K562 (cell line): Measurements from ENCODE around the gene MOB4. TPM values are rescaled to one million over a fixed set of nuclear protein-coding genes. Genes with fewer than 3 reads are reported as not detected.

ENCODE experiments used
- ATF4 ChIP-seq: fragments of 450-650 bp; formaldehyde crosslinking; IDR thresholded peaks from 2 replicates; pipeline ENCODE4 v1.4.0; 2022; ENCODE audit warnings: mild to moderate bottlenecking, moderate library complexity
- BACH1 ChIP-seq: fragments of 200-800 bp; sonication (Bioruptor generic); IDR thresholded peaks from 2 replicates; pipeline ENCODE4 v1.6.1; 2016; ENCODE audit warnings: missing genetic modification characterization, missing compliant biosample characterization
- BCL6 ChIP-seq: fragments of 250-450 bp; sonication (Bioruptor Pico); IDR thresholded peaks from 2 replicates; pipeline ENCODE4 v1.4.0; 2020
- CBX8 ChIP-seq: fragments of 200-600 bp; sonication (generic); IDR thresholded peaks from 2 replicates; pipeline ENCODE4 v1.6.1; 2012; ENCODE audit warnings: borderline replicate concordance, mixed run types, low read depth, mild to moderate bottlenecking, moderate library complexity, mixed read lengths, low read length, control low read depth, inconsistent platforms; ENCODE audit not compliant: poor library complexity, severe bottlenecking; ENCODE audit errors: extremely low read depth
- E4F1 ChIP-seq: fragments of 250-450 bp; sonication (Bioruptor Pico); IDR thresholded peaks from 2 replicates; pipeline ENCODE4 v1.5.0; 2021; ENCODE audit warnings: mild to moderate bottlenecking, borderline replicate concordance
- HMGN3 ChIP-seq: IDR thresholded peaks from 2 replicates; pipeline ENCODE4 v1.6.1; 2011; ENCODE audit warnings: borderline replicate concordance, low read depth, mild to moderate bottlenecking, mixed read lengths, low read length; ENCODE audit not compliant: insufficient read length; ENCODE audit errors: extremely low read depth
- MCM3 ChIP-seq: fragments of 450-650 bp; IDR thresholded peaks from 2 replicates; pipeline ENCODE4 v1.6.1; 2016
- PHB ChIP-seq: fragments of 250-450 bp; sonication (Bioruptor Pico); IDR thresholded peaks from 2 replicates; pipeline ENCODE4 v1.5.0; 2021
- POLR2AphosphoS2 ChIP-seq: IDR thresholded peaks from 2 replicates; pipeline ENCODE4 v1.6.1; 2012; ENCODE audit warnings: low read length, improper control_type of control experiment
- SUPT5H ChIP-seq: fragments of 450-650 bp; IDR thresholded peaks from 2 replicates; pipeline ENCODE4 v1.6.1; 2016
- ZBTB2 ChIP-seq: fragments of 450-650 bp; IDR thresholded peaks from 2 replicates; pipeline ENCODE4 v1.6.1; 2016; ENCODE audit warnings: antibody characterized with exemption
- ZFX ChIP-seq: sonication (generic); formaldehyde crosslinking; IDR thresholded peaks from 2 replicates; pipeline ENCODE4 v1.8.0; 2022; ENCODE audit warnings: mild to moderate bottlenecking, missing genetic modification reagents, moderate library complexity
- ZNF311 ChIP-seq: fragments of 250-450 bp; sonication (Bioruptor Pico); IDR thresholded peaks from 2 replicates; pipeline ENCODE4 v1.4.0; 2020; ENCODE audit warnings: mild to moderate bottlenecking, moderate library complexity
- ZNF444 ChIP-seq: fragments of 250-450 bp; sonication (Bioruptor Pico); IDR thresholded peaks from 2 replicates; pipeline ENCODE4 v1.4.0; 2020; ENCODE audit warnings: mild to moderate bottlenecking, moderate library complexity
- ZNF584 ChIP-seq: fragments of 200-800 bp; sonication (Bioruptor generic); IDR thresholded peaks from 2 replicates; pipeline ENCODE4 v1.6.1; 2016; ENCODE audit warnings: low read depth, mild to moderate bottlenecking, missing genetic modification characterization, missing compliant biosample characterization
- ZNF79 ChIP-seq: fragments of 250-450 bp; sonication (Bioruptor Pico); IDR thresholded peaks from 2 replicates; pipeline ENCODE4 v1.4.0; 2020; ENCODE audit warnings: low read depth, mild to moderate bottlenecking, moderate library complexity
- ZNF830 ChIP-seq: fragments of 250-450 bp; sonication (Bioruptor Pico); IDR thresholded peaks from 2 replicates; pipeline ENCODE4 v1.5.0; 2021; ENCODE audit warnings: mild to moderate bottlenecking
- polyA plus RNA-seq, 8 experiments: library from polyadenylated mRNA; depleted of rRNA in 4 of 8; stranded (reverse) in 5 of 8; unstranded in 3 of 8; fragments of >200 nt; fragmentation: Nextera tagmentation in 2 of 8; fragmentation: Illumina TruSeq in 1 of 8; extraction: Ambion mirVana in 2 of 8; extraction: Trizol in 1 of 8; gene quantifications; 2 replicates each; pipeline versions ENCODE4 v1.2.1 to v1.2.3, GENCODE V29; 2011 to 2014; ENCODE audit warnings: inconsistent platforms in 1 of 8, missing spikeins in 1 of 8
- total RNA-seq, 7 experiments: library from RNA; depleted of rRNA in 6 of 7; stranded (reverse); fragments of >200 nt in 6 of 7; fragmentation: Illumina TruSeq in 2 of 7; extraction: Trizol in 2 of 7; gene quantifications; 2 replicates each; pipeline versions ENCODE4 v1.2.1 to v1.2.3, GENCODE V29; 2011 to 2021; ENCODE audit warnings: low replicate concordance in 1 of 7
- TF ChIP-seq, protein P1 (sequence below), 2 experiments: fragments of 450-650 bp; IDR thresholded peaks; 2 replicates each; pipeline ENCODE4 v1.6.1; 2018; ENCODE audit warnings: mild to moderate bottlenecking in 2 of 2, low read depth in 1 of 2; ENCODE audit not compliant: partially characterized antibody in 2 of 2
- TF ChIP-seq, protein P2 (sequence below): fragments of 450-650 bp; IDR thresholded peaks from 2 replicates; pipeline ENCODE4 v1.6.1; 2016; ENCODE audit warnings: low read depth, mild to moderate bottlenecking, moderate library complexity

MOB4 gene
- total and polyA plus RNA-seq, 9 of the 15 experiments (the other 6 are each of a cell fraction or from before 2014, with no cell fraction given), result 13.5 to 30.8 (median 22.2) TPM

DNA sequence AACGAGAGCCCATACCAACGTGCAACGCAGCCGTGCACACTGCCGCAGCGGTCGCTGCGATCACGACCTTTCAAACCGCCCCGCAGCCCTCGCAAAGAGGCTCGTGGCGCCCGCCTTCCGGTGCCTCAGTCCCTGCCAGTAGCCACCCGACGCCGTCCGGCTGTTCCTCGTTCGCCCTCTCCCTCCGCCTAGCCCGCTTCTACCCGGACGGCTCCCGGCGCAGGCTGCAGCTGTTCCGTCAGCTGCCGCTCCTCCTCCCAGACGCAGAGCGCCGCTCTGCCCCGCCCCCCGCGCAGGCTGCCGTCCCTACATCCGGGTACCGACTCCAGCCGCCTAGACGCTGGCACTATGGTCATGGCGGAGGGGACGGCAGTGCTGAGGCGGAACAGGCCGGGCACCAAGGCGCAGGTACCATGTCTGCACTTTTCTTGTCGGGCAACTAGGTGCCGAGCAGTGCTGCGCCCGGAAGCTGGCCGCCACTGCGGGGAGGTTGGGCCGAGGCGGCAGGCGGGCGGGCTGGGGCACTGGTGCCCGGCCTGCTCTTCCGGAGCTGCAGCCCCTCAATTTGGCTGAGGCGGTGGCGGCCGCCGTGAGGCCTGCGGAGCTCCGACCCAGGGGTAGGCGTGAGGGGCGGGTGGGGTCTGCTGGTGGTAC is at the start of gene MOB4 (continued):
- TF ChIP-seq ZFX, result peak; percentile 96
- TF ChIP-seq, protein P1, sequence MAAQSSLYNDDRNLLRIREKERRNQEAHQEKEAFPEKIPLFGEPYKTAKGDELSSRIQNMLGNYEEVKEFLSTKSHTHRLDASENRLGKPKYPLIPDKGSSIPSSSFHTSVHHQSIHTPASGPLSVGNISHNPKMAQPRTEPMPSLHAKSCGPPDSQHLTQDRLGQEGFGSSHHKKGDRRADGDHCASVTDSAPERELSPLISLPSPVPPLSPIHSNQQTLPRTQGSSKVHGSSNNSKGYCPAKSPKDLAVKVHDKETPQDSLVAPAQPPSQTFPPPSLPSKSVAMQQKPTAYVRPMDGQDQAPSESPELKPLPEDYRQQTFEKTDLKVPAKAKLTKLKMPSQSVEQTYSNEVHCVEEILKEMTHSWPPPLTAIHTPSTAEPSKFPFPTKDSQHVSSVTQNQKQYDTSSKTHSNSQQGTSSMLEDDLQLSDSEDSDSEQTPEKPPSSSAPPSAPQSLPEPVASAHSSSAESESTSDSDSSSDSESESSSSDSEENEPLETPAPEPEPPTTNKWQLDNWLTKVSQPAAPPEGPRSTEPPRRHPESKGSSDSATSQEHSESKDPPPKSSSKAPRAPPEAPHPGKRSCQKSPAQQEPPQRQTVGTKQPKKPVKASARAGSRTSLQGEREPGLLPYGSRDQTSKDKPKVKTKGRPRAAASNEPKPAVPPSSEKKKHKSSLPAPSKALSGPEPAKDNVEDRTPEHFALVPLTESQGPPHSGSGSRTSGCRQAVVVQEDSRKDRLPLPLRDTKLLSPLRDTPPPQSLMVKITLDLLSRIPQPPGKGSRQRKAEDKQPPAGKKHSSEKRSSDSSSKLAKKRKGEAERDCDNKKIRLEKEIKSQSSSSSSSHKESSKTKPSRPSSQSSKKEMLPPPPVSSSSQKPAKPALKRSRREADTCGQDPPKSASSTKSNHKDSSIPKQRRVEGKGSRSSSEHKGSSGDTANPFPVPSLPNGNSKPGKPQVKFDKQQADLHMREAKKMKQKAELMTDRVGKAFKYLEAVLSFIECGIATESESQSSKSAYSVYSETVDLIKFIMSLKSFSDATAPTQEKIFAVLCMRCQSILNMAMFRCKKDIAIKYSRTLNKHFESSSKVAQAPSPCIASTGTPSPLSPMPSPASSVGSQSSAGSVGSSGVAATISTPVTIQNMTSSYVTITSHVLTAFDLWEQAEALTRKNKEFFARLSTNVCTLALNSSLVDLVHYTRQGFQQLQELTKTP (IDR thresholded peaks at IDR 0.05; ENCODE audit: low read depth in 1 of 2, partially characterized antibody in 2 of 2), result no peak
- TF ChIP-seq POLR2AphosphoS2, result no peak; the same call in 1 of the 2 replicates
- peak; percentile 91 for TF ChIP-seq HMGN3
- TF ChIP-seq BACH1 (tag), result no peak
- no peak for TF ChIP-seq MCM3
- TF ChIP-seq ZNF79 (CRISPR knock-in tag), result no peak
- no peak for TF ChIP-seq ZNF830 (CRISPR knock-in tag)
- no peak for TF ChIP-seq E4F1 (CRISPR knock-in tag)
- TF ChIP-seq, protein P2, sequence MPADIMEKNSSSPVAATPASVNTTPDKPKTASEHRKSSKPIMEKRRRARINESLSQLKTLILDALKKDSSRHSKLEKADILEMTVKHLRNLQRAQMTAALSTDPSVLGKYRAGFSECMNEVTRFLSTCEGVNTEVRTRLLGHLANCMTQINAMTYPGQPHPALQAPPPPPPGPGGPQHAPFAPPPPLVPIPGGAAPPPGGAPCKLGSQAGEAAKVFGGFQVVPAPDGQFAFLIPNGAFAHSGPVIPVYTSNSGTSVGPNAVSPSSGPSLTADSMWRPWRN, result no peak
- TF ChIP-seq SUPT5H, result peak; percentile 88
- no peak for TF ChIP-seq BCL6 (CRISPR knock-in tag)
- no peak; the same call in 1 of the 2 replicates for TF ChIP-seq ZNF584 (CRISPR knock-in tag)
- TF ChIP-seq ZNF444 (CRISPR knock-in tag), result no peak
- no peak for TF ChIP-seq ATF4
- TF ChIP-seq PHB (CRISPR knock-in tag), result no peak
- TF ChIP-seq ZNF311 (CRISPR knock-in tag), result 0 out of 2 replicates have a peak, but pooled peaks have one; percentile 29
- no peak for TF ChIP-seq CBX8
- peak; percentile 98 for TF ChIP-seq ZBTB2
